Tibial nerve (tissue), 4 donors: ENCODE results near the gene CYTH4. TPM values are rescaled to one million over a fixed set of nuclear protein-coding genes. Genes with fewer than 3 reads are reported as not detected.

Source experiments
- DNase-seq, 2 donors: peaks; one replicate each; pipeline ENCODE4 v3.0.0-alpha.2; 2019; ENCODE audit warnings: low spot score in 2 of 2
- H3K27ac ChIP-seq, 4 donors: fragments of 200-600 bp; sonication (generic) in 3 of 4; one replicate each; pipeline ENCODE4 v1.5.1; 2017 to 2019; ENCODE audit warnings: mild to moderate bottlenecking in 1 of 4
- H3K27me3 ChIP-seq, 2 donors: fragments of 200-600 bp; sonication (generic) in 1 of 2; one replicate each; pipeline versions ENCODE4 v1.5.1 to v1.6.0; 2017 to 2019
- H3K36me3 ChIP-seq, 3 donors: fragments of 200-600 bp; sonication (generic); one replicate each; pipeline ENCODE4 v1.5.1; 2018 to 2019
- H3K4me1 ChIP-seq, 4 donors: fragments of 200-600 bp; sonication (generic) in 3 of 4; one replicate each; pipeline ENCODE4 v1.5.1; 2017 to 2019
- H3K4me3 ChIP-seq, 4 donors: fragments of 200-600 bp; sonication (generic) in 3 of 4; one replicate each; pipeline ENCODE4 v1.5.1; 2017 to 2019; ENCODE audit warnings: mild to moderate bottlenecking in 1 of 4, moderate library complexity in 1 of 4
- H3K9me3 ChIP-seq, 4 donors: fragments of 200-600 bp; sonication (generic) in 3 of 4; one replicate each; pipeline ENCODE4 v1.5.1; 2017 to 2019
- EP300 ChIP-seq, 2 donors: sonication (generic); formaldehyde crosslinking; IDR thresholded peaks; one replicate each; pipeline ENCODE4 v1.6.1; 2017; ENCODE audit warnings: antibody characterized with exemption in 2 of 2, mild to moderate bottlenecking in 1 of 2
- POLR2A ChIP-seq, 2 donors: fragments of 450-650 bp; IDR thresholded peaks; one replicate each; pipeline ENCODE4 v1.6.1; 2017; ENCODE audit warnings: antibody characterized with exemption in 2 of 2, mild to moderate bottlenecking in 2 of 2, moderate library complexity in 2 of 2
- WGBS, 2 donors: methylation state at CpG; one replicate each; pipeline ENCODE4 v1.1.5; 2018; 5-methylcytosine and 5-hydroxymethylcytosine counted together
- total RNA-seq, 4 donors: library from RNA; depleted of rRNA; stranded (reverse); fragments of >200 nt; gene quantifications; one replicate each; pipeline ENCODE4 v1.1.0, GENCODE V29; 2016
- TF ChIP-seq, protein P1 (sequence below), 5 experiments: fragments of 200-600 bp in 3 of 5; fragments of 450-650 bp in 2 of 5; sonication (generic) in 3 of 5; IDR thresholded peaks; one replicate each; pipeline ENCODE4 v1.5.1; 2016 to 2019; ENCODE audit warnings: antibody characterized with exemption in 5 of 5, mild to moderate bottlenecking in 3 of 5, moderate library complexity in 2 of 5

The CYTH4 gene
- total RNA-seq, 4 donors from 2014 or later = 7.7 to 27.3 (median 19.0) TPM

GRCh38 chr22:37277384-37277783, 4.9 kb upstream of the CYTH4 start:
- no peaks in the 10 kb centered on the region for H3K4me1 ChIP-seq
- H3K36me3 ChIP-seq = no peaks in the 10 kb centered on the region
- TF ChIP-seq POLR2A (IDR thresholded peaks at IDR 0.05) (no peak), EP300 (IDR thresholded peaks at IDR 0.05) (no peak)
- TF ChIP-seq, protein P1, sequence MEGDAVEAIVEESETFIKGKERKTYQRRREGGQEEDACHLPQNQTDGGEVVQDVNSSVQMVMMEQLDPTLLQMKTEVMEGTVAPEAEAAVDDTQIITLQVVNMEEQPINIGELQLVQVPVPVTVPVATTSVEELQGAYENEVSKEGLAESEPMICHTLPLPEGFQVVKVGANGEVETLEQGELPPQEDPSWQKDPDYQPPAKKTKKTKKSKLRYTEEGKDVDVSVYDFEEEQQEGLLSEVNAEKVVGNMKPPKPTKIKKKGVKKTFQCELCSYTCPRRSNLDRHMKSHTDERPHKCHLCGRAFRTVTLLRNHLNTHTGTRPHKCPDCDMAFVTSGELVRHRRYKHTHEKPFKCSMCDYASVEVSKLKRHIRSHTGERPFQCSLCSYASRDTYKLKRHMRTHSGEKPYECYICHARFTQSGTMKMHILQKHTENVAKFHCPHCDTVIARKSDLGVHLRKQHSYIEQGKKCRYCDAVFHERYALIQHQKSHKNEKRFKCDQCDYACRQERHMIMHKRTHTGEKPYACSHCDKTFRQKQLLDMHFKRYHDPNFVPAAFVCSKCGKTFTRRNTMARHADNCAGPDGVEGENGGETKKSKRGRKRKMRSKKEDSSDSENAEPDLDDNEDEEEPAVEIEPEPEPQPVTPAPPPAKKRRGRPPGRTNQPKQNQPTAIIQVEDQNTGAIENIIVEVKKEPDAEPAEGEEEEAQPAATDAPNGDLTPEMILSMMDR (IDR thresholded peaks at IDR 0.05) = no peak
- no peak overlapping the region for H3K27ac ChIP-seq
- peaks cover 0 to 11% of the 10 kb centered on the region in 2 donors for H3K27me3 ChIP-seq
- peaks cover 0 to 5% (median 0%) of the 10 kb centered on the region in 4 donors for H3K9me3 ChIP-seq
- no peak overlapping the region for H3K4me3 ChIP-seq
- no peak for DNase-seq
- WGBS, 2 donors = 69 to 75% methylated on average over 11 of the region's 11 CpGs

DNA sequence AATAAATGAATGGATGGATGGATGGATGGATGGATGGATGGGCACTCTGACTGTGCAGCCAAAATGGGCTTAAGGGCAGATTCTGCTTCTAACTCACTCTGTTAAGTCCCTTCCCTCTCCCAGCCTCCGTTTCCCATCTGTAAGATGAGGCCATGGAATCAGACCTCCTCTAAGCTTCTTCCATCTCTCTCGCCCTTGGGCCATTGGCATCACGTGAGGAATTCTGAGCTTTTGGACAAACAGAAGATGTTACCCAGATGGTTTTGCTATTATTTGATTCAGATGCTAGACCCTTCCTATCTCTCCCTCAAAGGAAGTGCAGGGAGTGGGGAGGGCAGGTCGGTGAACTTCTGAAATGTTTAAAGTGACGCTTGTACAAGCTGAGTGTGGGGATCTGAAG, 4.0 kb upstream of the CYTH4 start:
- TF ChIP-seq EP300 (IDR thresholded peaks at IDR 0.05) = no peak
- TF ChIP-seq, protein P1 (IDR thresholded peaks at IDR 0.05) = no peak
- no peak for DNase-seq
- Histone ChIP-seq H3K27ac (no peak overlapping the region), H3K27me3 (peaks cover 0 to 19% of the 10 kb centered on the region in 2 donors), H3K4me3 (no peak overlapping the region), H3K36me3 (no peaks in the 10 kb centered on the region), H3K9me3 (peaks cover 0 to 5% (median 0%) of the 10 kb centered on the region in 4 donors), H3K4me1 (no peaks in the 10 kb centered on the region)
- 44 to 48% methylated on average over 5 of the region's 5 CpGs for WGBS, 2 donors

GRCh38 chr22:37279331-37280181, 2.8 kb upstream of the CYTH4 start:
- no peak overlapping the region for H3K4me3 ChIP-seq
- WGBS, 2 donors = 64 to 66% methylated on average over 17 of the region's 17 CpGs
- peaks cover 0 to 22% of the 10 kb centered on the region in 2 donors for H3K27me3 ChIP-seq
- TF ChIP-seq POLR2A (IDR thresholded peaks at IDR 0.05) (no peak), EP300 (IDR thresholded peaks at IDR 0.05) (no peak)
- TF ChIP-seq, protein P1 (IDR thresholded peaks at IDR 0.05) = no peak
- H3K4me1 ChIP-seq = no peaks in the 10 kb centered on the region
- peaks cover 0 to 5% (median 0%) of the 10 kb centered on the region in 4 donors for H3K9me3 ChIP-seq
- no peak for DNase-seq
- H3K36me3 ChIP-seq = no peaks in the 10 kb centered on the region
- no peak overlapping the region for H3K27ac ChIP-seq

DNA sequence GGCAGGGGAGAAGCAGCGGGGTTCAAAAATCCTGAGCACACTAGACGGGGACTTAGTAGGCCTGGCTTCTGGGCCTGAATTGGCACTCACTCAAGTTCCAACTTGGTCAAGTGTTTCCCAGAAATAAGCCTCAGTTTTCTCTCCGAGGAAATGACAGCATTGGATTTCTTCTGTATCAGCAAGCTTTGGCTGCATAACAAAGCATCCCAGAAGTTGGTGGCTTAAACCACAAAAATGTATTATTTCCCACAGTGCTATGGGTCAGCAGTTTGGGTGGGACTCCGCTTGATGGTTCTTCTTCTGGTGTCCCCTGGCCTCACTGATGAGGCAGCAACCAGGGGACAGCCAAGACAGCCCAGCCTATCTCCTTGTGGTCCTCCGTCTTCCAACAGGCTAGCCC, 1.6 kb upstream of the CYTH4 start:
- TF ChIP-seq EP300 (IDR thresholded peaks at IDR 0.05) (no peak), POLR2A (IDR thresholded peaks at IDR 0.05) (no peak)
- TF ChIP-seq, protein P1 (IDR thresholded peaks at IDR 0.05) = no peak
- peaks cover 0 to 5% (median 0%) of the 10 kb centered on the region in 4 donors for H3K9me3 ChIP-seq
- H3K4me1 ChIP-seq = no peaks in the 10 kb centered on the region
- H3K27me3 ChIP-seq = peaks cover 0 to 29% of the 10 kb centered on the region in 2 donors
- no peak for DNase-seq
- no peak overlapping the region for H3K4me3 ChIP-seq
- no peaks in the 10 kb centered on the region for H3K36me3 ChIP-seq
- H3K27ac ChIP-seq = no peak overlapping the region
- 86 to 97% methylated on average over 5 of the region's 5 CpGs for WGBS, 2 donors

GRCh38 chr22:37281195-37281594, 1.1 kb upstream of the CYTH4 start:
- TF ChIP-seq, protein P1 (IDR thresholded peaks at IDR 0.05) = no peak
- TF ChIP-seq EP300 (IDR thresholded peaks at IDR 0.05) (no peak), POLR2A (IDR thresholded peaks at IDR 0.05) (no peak)
- Histone ChIP-seq H3K27ac (no peak overlapping the region), H3K4me3 (no peak overlapping the region), H3K4me1 (no peaks in the 10 kb centered on the region), H3K27me3 (peaks cover 0 to 33% of the 10 kb centered on the region in 2 donors), H3K9me3 (peaks cover 0 to 5% (median 0%) of the 10 kb centered on the region in 4 donors), H3K36me3 (no peaks in the 10 kb centered on the region)
- no peak for DNase-seq
- WGBS, 2 donors = 94% methylated on average over 7 of the region's 7 CpGs
